SK-N-MC (cell line): ENCODE measurements around the gene SIT1.

Source experiments
- DNase-seq: peaks from one replicate; pipeline ENCODE4 v3.0.0-alpha.2; 2011; ENCODE audit warnings: low read depth, low spot score
- H3K27ac ChIP-seq: fragments of 200-600 bp; sonication (generic); 2 replicates; pipeline ENCODE4 v1.5.1; 2016; ENCODE audit warnings: mixed run types
- H3K36me3 ChIP-seq: fragments of 200-600 bp; sonication (generic); 2 replicates; pipeline ENCODE4 v1.6.1; 2017; ENCODE audit warnings: antibody characterized with exemption, low read length, mixed read lengths; ENCODE audit not compliant: insufficient read depth
- H3K4me3 ChIP-seq: fragments of 200-600 bp; sonication (generic); 2 replicates; pipeline ENCODE4 v1.5.1; 2016
- H3K9ac ChIP-seq: fragments of 200-600 bp; sonication (generic); 2 replicates; pipeline ENCODE4 v1.8.0; 2017; ENCODE audit warnings: mixed run types, mixed read lengths; ENCODE audit not compliant: insufficient read length
- H3K9me3 ChIP-seq: fragments of 200-600 bp; sonication (generic); 2 replicates; pipeline ENCODE4 v1.6.1; 2017; ENCODE audit warnings: low read depth, mild to moderate bottlenecking, antibody characterized with exemption, low read length, moderate library complexity, mixed read lengths
- EZH2 ChIP-seq: fragments of 200-600 bp; sonication (generic); IDR thresholded peaks from one replicate; pipeline ENCODE4 v1.6.1; 2017; ENCODE audit warnings: antibody characterized with exemption
- FOXP2 ChIP-seq: optimal IDR thresholded peaks from 2 replicates; pipeline ENCODE3; 2011; ENCODE audit warnings: mild to moderate bottlenecking, moderate library complexity; ENCODE audit not compliant: insufficient read depth; ENCODE audit errors: extremely low read length, control extremely low read depth
- POLR2AphosphoS5 ChIP-seq: IDR thresholded peaks from 2 replicates; pipeline ENCODE4 v1.6.1; 2012; ENCODE audit warnings: mild to moderate bottlenecking, low read depth, low read length, borderline replicate concordance

The SIT1 gene

DNA sequence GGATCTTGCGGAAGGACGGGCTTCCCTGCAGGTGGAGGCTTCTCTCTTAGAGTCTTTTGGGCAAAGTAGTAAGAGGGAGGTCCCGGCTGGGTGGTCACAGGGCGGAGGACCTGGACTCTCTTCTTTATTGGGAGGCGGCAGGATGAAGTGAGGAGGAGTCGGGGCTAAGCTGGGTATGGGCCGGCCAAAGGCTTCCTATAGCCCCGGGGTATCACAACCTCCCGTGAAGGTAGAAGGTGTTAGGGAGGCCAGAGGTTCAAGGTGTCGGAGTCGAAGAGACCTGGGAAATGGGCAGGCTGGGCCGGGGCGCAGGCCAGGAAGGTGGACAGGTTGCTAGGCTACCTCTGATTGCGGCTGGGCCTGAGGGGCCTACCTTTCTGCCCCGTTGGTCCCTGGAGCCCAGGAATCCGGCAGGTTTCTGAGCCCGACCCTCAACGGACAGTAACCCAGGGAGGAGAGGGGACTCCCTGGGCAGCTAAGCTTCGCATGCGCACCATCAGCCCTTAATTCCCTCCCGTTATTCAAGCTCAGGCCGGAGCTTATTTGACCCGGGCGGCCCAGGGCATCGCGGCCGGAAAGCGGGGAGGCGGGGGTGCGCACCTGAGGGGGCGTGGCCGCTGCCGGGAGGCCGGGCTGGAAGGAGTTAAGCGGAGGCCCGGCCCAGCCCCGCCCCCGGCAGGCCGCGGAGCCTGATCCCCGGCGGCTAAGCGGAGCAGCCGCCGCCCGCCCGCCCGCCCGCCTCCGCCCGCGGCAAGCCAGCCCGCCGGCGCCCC is 46.0 kb downstream of the SIT1 start, which contains the start of gene TESK1:
Gene TESK1 (plus strand): TSS at position 685 of the 773 bp plus-strand sequence. CDS start 358 bp downstream, outside the sequence.
- peaks cover 3% of the 10 kb centered on the region; the same call in 1 of the 2 replicates for H3K36me3 ChIP-seq
- no peak for TF ChIP-seq POLR2AphosphoS5
- TF ChIP-seq EZH2, result no peak
- no peak for TF ChIP-seq FOXP2
- H3K27ac ChIP-seq, result peak within 1 kb of the TSS; percentile 43; the same call in 1 of the 2 replicates
- H3K9me3 ChIP-seq, result no peaks in the 10 kb centered on the region
- H3K4me3 ChIP-seq, result peak within 1 kb of the TSS; percentile 88
- peak within 1 kb of the TSS; percentile 67 for H3K9ac ChIP-seq
- DNase-seq, result no peak

DNA sequence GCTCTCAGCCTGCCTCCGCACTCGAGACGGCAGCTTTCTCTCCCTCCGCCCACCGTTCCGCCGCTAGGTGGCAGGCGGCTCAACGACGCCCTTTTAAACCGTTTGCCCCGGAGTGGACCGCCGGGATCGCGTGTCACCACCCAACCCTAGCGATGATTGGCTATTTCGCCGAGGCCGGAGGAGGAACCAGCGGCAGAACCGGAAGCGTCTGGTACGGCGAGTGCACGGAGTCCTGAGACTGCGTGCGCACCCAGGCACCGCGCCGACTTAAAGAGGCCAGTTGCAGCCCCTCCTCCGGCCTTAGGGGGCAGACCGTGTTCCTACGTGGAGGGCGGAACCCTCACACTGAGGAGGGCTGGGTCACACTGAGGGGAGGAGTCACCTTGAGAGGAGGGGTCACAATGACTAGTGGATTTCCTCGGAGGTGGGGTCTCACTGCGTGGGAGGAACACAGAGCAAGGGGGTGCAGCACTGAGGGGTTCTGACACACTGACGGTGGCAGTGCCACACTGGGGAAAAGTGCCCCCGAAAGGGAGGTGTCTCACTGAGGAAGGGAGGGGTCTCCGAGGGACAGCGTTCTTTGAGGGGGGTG is 46.6 kb downstream of the SIT1 start:
- peak overlapping the region; percentile 89 for H3K9ac ChIP-seq
- no peak for TF ChIP-seq FOXP2
- TF ChIP-seq POLR2AphosphoS5, result peak; percentile 93
- DNase-seq, result peak; percentile 95
- no peaks in the 10 kb centered on the region for H3K9me3 ChIP-seq
- H3K4me3 ChIP-seq, result peak overlapping the region; percentile 88
- H3K27ac ChIP-seq, result peak overlapping the region; percentile 92
- H3K36me3 ChIP-seq, result no peaks in the 10 kb centered on the region; the same call in 1 of the 2 replicates

DNA sequence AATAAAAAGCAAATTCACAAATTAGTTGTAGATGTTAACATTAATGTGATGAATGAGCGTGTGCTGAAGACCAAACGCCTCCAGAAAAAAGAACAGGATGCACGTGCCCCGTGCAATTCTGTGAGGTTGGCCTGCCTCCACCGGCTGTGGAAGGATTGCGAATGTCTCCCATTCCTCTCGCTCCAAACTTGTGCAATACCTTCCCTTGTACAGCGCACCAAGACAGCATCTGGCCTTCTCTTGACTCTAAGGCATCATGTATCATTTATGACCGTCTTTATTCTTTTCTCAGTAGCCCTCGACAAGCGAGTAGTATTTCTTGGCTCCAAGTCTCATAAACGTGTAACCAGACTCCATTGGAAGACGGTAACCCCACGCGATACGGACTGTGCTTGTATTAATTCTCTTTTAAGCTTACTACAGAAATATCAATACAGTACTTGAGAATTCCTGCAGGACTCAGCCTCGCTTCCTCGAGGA is 47.2 kb downstream of the SIT1 start:
- H3K36me3 ChIP-seq, result no peaks in the 10 kb centered on the region; the same call in 1 of the 2 replicates
- H3K9ac ChIP-seq, result peak overlapping the region; percentile 89
- no peak for DNase-seq
- peak overlapping the region; percentile 92 for H3K27ac ChIP-seq
- H3K9me3 ChIP-seq, result no peaks in the 10 kb centered on the region
- H3K4me3 ChIP-seq, result peak overlapping the region; percentile 88
- TF ChIP-seq EZH2 (no peak), POLR2AphosphoS5 (no peak), FOXP2 (no peak)

DNA sequence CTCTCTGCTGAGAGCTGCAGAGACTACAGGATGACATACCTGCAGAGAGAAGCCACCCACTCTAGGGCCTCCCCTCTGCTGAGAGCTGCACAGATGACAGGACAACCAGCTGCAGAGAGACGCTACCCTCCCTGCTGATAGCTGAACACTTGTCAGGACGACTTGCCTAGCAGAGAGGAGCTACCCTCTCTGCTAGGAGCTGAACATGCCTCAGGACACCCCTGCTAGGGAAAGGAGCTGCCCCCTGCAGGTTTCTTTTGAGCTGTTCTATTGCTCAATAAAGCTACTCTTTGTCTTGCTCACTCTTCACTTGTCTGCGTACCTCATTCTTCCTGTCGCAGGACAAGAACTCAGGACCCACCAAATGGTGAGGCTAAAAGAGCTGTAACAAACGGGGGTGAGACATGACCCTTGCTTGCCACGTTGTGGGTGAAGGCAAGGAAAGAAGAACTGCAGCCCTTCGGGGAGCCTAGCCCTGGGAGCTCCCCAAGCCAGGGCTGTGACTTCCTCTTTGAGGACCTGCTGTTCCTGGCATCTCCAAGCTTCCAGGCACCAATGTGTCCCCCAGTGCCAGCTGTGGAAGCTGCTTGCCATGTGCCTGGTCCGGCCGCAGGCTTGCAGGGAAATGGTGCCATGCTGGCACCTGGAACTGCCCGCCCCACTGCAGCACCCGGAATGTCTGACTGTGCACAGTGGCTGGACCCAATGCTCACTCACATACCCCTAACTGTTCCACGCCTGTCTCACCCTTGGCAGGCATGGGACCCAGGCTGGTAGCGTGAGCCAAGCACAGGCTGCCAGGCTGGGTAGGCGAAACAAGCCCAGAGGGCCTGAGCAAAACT is 50.7 kb downstream of the SIT1 start:
- TF ChIP-seq EZH2 (no peak), POLR2AphosphoS5 (no peak), FOXP2 (no peak)
- Histone ChIP-seq H3K36me3 (no peaks in the 10 kb centered on the region), H3K4me3 (no peak overlapping the region), H3K9ac (no peak overlapping the region), H3K27ac (no peak overlapping the region), H3K9me3 (no peaks in the 10 kb centered on the region)
- no peak for DNase-seq
